ENCODE results near the gene GLYATL3.

The GLYATL3 gene

DNA sequence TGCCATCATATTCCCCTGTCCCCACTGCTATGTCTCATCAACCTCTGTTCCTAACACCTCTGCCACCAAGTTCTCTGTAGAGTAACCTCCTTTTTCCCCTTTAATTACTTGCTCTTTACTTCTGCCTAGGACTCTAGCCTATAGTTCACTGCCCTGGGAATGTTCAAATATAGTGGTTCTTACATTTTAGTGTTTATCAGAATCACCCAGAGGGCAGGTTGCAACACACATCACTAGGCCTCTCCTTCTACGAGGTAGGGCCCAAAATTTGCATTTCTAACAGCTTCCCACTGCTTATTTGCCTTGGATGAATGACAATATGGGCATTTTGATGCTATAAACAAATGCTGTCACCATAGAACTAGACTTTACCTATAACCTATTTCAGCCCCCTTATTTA is 27.6 kb downstream of the GLYATL3 start:
- no peak for TF ChIP-seq GATA2 (IDR thresholded peaks at IDR 0.05; ENCODE audit: low read depth, low read length)
- TF ChIP-seq GATA3 (IDR thresholded peaks at IDR 0.05; ENCODE audit: low read depth, low read length) = no peak

DNA sequence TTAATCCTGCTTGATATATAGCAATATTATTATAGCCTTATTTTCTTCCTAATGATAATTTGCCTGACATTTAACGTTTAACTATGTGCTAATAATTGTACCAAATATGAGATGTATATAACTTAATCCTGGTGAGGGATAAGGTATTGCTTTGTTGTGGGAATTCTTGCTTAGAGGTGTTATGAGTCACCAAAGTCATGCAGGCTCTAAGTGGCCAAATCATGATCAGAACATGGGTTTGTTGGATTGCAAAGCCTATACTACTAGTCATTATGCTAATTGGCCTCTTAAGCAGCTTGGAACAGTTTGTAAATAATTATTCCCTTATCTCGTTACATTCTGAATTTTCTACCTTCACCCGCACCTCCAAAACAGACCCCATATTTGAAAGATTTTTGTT is 28.8 kb downstream of the GLYATL3 start:
- TF ChIP-seq GATA2 (IDR thresholded peaks at IDR 0.05; ENCODE audit: low read depth, low read length) (no peak), GATA3 (IDR thresholded peaks at IDR 0.05; ENCODE audit: low read depth, low read length) (no peak)

DNA sequence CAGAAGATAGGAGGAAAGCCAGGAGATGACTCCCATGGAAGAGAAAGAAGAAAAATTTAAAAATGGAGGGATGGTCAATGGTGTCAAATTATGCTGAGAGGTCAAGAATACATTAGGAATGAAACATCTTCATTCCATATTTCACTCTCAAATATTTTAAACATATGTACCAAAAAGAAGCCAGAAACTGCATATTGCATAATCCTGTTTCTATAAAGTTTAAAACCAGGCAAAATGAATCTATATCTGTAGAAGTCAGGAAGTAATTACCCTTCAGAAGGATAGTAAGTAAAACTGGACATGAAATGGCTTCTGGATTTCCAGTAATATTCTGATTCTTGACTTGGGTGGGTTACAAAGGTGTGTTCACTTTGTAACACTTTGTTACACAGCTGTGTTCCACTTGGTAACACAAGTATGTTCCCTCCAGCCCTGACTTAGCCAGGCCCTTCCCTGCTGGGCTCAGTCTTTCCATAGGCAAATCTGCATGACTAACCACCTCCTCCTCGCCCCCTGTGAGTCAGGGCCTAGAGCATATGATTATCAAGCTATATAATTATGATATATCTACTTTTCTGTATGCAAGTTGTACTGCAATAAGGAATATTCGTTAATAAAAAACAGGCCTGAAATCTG is 30.5 kb downstream of the GLYATL3 start:
- TF ChIP-seq GATA2 (IDR thresholded peaks at IDR 0.05; ENCODE audit: low read depth, low read length) (no peak), GATA3 (IDR thresholded peaks at IDR 0.05; ENCODE audit: low read depth, low read length) (no peak)

DNA sequence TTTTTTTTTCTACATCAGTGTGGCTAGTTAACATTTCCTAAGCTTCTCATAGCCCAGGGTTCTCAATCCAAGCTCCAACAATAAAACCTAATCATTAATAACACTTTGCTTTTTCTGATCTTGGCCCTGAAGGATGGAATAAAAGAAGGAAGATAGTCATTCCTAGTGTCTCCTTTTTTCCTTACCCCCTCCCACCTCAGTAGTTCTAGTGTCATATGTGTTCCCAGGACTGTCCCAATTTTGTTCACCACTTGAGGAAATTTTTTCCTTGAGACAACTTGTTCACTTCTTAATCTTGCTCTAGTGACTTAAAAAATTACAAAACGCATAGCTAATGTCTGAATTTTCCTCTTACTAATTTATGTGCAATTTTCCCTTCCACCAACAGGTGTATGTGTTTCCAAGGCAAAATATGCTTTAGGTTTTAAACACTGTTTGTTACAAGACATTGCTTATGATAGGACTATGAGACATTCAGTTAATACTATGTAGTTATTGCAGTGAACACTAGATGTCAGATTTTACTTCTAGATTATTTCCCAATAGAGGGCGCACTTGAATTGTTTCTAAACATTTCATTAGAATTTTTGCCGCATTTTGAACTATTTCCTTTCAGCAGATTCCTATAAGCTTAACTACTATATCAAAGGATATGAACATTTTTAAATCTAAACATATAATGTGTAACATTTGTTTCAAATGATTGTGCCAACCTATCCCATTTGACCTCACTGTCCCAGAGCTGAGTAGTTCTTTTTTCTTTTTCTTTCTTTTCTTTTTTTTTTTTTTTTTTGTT is 32.2 kb downstream of the GLYATL3 start:
- TF ChIP-seq GATA2 (IDR thresholded peaks at IDR 0.05; ENCODE audit: low read depth, low read length) = no peak
- TF ChIP-seq GATA3 (IDR thresholded peaks at IDR 0.05; ENCODE audit: low read depth, low read length) = no peak

DNA sequence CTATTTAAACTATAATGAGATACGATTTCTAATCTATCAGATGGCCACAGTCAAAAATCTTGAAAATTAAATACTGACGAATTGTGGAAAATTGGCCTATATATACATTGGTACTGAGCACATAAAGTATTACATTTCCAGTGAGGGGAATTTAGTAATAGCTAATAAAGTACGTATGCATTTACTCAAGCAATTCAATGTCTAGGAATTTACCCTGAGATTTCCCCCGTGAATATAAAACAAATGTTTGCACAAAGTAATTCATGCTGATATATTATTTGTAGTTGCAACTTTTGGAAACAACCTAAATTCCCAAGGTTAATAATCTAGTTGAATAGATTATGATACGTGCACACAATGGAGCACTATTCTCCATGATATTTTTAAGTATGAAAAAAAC is 36.1 kb downstream of the GLYATL3 start:
- TF ChIP-seq GATA2 (IDR thresholded peaks at IDR 0.05; ENCODE audit: low read depth, low read length) (no peak), GATA3 (IDR thresholded peaks at IDR 0.05; ENCODE audit: low read depth, low read length) (no peak)

DNA sequence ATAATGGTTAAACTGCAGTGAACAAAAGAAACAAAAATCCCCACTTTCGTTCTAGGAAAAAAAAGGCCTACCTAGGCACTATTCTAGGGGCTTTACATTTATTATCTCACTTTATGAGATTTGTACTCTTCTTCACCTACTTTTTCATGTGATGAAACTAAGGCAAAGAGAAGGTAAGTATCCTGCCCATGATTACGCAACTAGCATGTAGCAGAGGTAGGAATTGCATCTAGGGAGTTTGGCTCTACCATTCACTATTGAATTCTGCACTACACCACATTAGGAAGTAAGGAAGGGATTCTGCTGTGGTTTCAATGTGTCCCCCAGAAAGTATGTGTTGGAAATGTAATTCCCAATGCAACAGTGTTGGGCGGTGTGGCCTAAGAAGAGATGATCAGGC is 39.4 kb downstream of the GLYATL3 start:
- TF ChIP-seq GATA3 (IDR thresholded peaks at IDR 0.05; ENCODE audit: low read depth, low read length) (no peak), GATA2 (IDR thresholded peaks at IDR 0.05; ENCODE audit: low read depth, low read length) (no peak)

DNA sequence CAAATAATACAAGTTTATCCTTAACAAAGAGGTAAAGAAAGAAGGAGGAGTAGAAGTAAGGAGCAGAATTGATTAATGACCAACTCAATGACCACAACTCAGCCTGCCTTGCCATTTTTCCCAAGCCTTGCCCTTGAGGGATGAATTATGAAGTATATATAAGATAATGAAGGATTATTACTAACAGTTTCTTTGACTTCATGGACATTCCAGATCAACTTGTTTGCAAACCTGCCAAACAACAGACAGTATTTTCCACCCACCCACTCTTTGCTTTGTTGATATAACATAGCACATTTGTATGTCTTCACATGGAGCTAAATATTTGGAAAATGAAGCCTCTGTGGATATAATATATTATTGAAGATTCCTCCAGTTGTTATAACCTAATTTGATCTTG is 40.9 kb downstream of the GLYATL3 start:
- TF ChIP-seq GATA2 (IDR thresholded peaks at IDR 0.05; ENCODE audit: low read depth, low read length) (no peak), GATA3 (IDR thresholded peaks at IDR 0.05; ENCODE audit: low read depth, low read length) (no peak)

DNA sequence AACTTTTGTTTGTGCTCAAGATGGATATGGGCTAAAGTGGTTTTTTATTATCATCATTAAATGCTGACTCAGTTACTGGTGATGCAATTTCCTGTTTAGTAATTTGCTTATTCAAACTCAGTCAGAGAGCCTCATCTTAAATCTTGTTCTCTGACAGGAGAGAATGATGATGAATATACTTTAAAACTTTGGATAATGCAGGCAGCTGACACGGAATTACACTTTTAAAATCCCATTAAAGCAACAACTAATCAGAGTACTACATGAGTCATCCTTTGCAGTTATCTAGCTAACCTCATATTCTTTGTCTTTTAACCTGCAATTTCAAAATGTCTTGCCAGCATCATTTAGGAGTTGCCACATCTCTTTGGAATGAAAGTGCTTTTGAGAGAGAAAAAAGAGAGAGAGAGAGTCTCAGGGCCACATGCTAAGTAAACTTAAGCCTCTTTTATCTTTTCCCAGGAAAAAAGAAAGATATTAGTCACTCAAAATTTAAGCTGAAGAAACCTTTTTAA is 41.5 kb downstream of the GLYATL3 start:
- no peak for TF ChIP-seq GATA2 (IDR thresholded peaks at IDR 0.05; ENCODE audit: low read depth, low read length)

DNA sequence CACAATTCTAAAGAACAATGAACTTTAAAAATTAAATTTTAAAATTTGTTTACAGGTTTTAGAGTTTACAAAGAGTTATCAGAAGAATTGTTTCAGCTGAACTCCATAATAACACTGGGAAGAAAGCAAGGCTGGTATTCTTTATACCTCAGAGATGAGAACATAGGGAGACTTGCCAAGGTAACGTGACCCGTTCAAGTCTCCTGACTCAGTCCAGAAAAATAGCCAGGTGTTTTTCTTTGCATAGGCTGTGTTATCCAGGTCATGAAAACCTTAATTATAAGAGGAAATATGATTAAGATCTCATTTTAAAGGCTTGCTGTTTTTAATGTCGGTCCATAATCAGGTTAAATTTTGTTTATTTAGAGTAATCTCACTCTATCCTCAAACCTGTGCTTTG is 42.2 kb downstream of the GLYATL3 start:
- TF ChIP-seq GATA3 (IDR thresholded peaks at IDR 0.05; ENCODE audit: low read depth, low read length) (no peak), GATA2 (IDR thresholded peaks at IDR 0.05; ENCODE audit: low read depth, low read length) (no peak)

DNA sequence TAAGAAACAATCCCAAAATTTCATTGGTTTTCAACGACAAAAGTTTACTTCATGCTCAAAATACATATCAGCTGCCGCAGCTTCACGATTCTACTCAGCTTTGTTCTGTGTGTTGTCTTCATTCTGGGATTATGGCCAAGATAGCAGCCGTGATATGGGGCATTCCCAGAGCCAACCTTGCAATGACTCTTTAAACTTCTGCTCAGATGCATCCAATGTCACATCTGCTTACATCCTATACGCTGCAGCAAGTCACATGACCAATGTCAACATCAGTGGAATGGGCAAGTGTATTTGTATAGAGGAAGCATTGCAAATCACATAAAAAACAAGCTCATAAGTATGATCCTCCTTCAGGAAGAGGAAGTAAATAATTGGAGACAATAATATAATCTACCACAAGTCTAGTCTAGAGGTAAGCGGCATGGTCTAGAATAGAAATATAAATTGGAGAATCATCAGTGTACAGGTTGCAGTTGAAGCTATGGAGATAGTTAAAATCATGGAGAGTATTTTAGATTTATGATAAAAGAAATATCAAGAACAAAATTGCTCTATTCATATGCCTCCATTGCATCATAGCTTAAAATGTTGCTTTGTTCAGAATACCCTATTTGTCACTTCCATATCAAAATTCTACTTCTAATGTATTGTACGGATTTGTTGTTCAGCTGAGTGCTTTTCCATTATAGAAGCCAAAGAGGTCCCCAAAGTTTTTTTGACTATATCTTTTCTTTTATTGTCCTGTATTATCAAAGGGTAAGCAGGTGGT is 43.5 kb downstream of the GLYATL3 start:
- TF ChIP-seq GATA2 (IDR thresholded peaks at IDR 0.05; ENCODE audit: low read depth, low read length) (no peak), GATA3 (IDR thresholded peaks at IDR 0.05; ENCODE audit: low read depth, low read length) (no peak)

DNA sequence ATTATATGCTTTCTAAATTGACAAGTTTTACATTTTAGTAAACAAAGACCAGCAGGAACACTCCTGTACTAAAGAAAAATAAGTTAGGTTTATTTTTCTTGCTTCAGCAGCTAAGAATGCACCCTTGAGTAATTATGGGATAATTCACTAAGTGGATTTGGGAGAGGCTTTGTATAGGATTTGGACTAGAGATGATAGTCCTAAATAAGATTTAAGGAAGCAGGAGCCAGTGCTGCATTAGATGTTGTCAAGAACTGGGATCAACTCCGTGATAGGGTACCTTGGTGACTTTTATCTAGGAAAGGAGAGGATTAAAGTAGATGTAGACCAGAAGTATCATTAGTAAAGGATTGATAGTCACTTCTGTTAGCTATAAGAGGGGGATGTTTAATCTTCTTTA is 46.6 kb downstream of the GLYATL3 start:
- TF ChIP-seq GATA3 (IDR thresholded peaks at IDR 0.05; ENCODE audit: low read depth, low read length) (no peak), GATA2 (IDR thresholded peaks at IDR 0.05; ENCODE audit: low read depth, low read length) (no peak)

DNA sequence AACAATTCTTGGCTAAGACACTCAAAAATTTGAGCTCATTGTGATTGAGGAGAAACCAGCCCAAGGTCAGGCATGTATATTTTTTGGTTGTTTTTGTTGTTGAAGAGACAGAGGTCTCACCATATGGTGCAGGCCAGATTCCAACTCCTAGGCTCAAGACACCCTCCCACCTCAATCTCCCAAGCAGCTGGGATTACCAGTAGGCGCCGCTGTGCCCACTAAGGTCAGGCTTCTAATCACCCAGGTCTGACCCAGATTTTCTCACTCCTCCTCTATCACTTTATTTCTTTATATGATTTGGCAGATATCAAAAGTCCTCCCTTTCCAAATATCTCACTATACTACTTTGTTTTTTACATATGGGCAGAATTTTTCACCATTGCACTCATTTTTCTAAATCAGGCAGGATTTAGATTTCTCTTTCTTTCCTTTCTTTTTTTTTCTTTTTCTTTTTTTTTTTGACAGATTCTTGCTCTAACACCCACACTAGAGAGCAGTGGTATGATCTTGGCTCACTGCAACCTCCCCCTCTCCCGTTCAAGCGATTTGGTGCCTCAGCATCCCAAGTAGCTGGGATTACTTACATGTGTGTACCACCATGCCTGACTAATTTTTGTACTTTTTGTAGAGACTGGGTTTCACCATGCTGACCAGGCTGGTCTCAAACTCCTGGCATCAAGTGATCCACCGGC is 49.0 kb downstream of the GLYATL3 start:
- TF ChIP-seq GATA2 (IDR thresholded peaks at IDR 0.05; ENCODE audit: low read depth, low read length) = no peak
- TF ChIP-seq GATA3 (IDR thresholded peaks at IDR 0.05; ENCODE audit: low read depth, low read length) = no peak

DNA sequence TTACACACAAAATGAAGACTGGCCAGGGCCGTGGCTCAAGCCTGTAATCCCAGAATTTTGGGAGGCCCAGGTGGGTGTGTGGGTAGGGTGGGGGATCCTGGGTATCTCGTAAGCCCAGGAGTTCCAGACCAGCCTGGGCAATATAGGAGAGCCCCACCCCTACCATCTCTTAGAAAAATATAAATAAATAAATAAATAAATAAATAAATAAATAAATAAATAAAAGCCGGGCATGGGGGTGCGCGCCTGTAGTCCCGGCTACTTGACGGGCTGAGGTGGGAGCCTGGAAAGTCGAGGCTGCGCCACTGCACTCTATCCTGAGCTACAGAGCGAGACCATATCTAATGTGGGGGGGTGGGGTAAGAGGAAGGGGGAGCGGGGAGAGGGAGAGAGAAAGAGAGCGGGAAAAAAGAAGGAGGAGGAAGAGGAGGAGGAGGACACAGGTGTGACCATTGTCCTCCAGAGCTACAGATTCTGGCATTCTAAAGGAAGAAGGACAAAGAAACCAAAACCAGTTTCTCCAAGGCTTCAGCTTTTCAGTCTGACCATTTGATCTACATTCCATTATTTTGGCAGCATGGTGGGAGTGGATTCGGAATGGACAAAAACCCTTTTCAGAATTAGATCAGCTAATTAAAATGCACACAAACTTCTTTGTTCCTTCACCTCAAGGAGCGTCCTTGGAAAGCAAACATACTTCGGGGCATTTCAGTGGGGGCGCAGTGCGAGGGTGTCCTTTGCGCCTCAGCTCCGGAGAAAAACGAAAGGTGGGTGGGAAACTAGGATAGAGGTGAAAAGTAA is 50.2 kb downstream of the GLYATL3 start:
- TF ChIP-seq GATA3 (IDR thresholded peaks at IDR 0.05; ENCODE audit: low read depth, low read length) (no peak), GATA2 (IDR thresholded peaks at IDR 0.05; ENCODE audit: low read depth, low read length) (no peak)

Data from SH-SY5Y (cell line).